HepG2 (cell line): ENCODE measurements around the gene DCTN1. TPM values are rescaled to one million over a fixed set of nuclear protein-coding genes. Genes with fewer than 3 reads are reported as not detected.
A peak's percentile ranks its signal among the peaks of the same experiment; 100 is the strongest.

Source experiments
- ARID5B ChIP-seq: IDR thresholded peaks from 2 replicates; pipeline ENCODE4 v1.4.0; 2020; ENCODE audit warnings: mild to moderate bottlenecking, missing genetic modification reagents
- CEBPB ChIP-seq: IDR thresholded peaks from 2 replicates; pipeline ENCODE4 v1.6.1; 2011; ENCODE audit warnings: low read depth, low read length, improper control_type of control experiment, borderline replicate concordance
- E2F2 ChIP-seq: sonication (generic); formaldehyde crosslinking; IDR thresholded peaks from 2 replicates; pipeline ENCODE4 v1.4.0; 2020; ENCODE audit warnings: missing genetic modification reagents, borderline replicate concordance
- IRX3 ChIP-seq: sonication (generic); formaldehyde crosslinking; IDR thresholded peaks from 2 replicates; pipeline ENCODE4 v1.8.1; 2023; ENCODE audit warnings: mild to moderate bottlenecking, low read depth, missing genetic modification reagents, borderline replicate concordance
- KDM1A ChIP-seq: IDR thresholded peaks from 2 replicates; pipeline ENCODE4 v1.6.1; 2016; ENCODE audit warnings: missing compliant biosample characterization
- MATR3 ChIP-seq: sonication (generic); formaldehyde crosslinking; IDR thresholded peaks from 2 replicates; pipeline ENCODE4 v1.4.0; 2020; ENCODE audit warnings: missing genetic modification reagents
- MTERF4 ChIP-seq: sonication (generic); formaldehyde crosslinking; IDR thresholded peaks from 2 replicates; pipeline ENCODE4 v1.8.0; 2023; ENCODE audit warnings: mild to moderate bottlenecking, missing genetic modification reagents
- SNAPC2 ChIP-seq: sonication (generic); formaldehyde crosslinking; IDR thresholded peaks from 2 replicates; pipeline ENCODE4 v1.8.1; 2022; ENCODE audit warnings: mild to moderate bottlenecking, missing genetic modification reagents
- SNAPC5 ChIP-seq: sonication (generic); formaldehyde crosslinking; IDR thresholded peaks from 2 replicates; pipeline ENCODE4 v1.8.1; 2023; ENCODE audit warnings: mild to moderate bottlenecking, missing genetic modification reagents, borderline replicate concordance
- SRSF1 ChIP-seq: fragments of 200-400 bp; formaldehyde crosslinking; optimal IDR thresholded peaks from 2 replicates; pipeline ENCODE3; 2017; ENCODE audit warnings: mild to moderate bottlenecking, low read depth, low read length, moderate library complexity
- TBX3 ChIP-seq: fragments of 450-650 bp; IDR thresholded peaks from 2 replicates; pipeline ENCODE4 v1.6.1; 2017; ENCODE audit warnings: antibody characterized with exemption, mild to moderate bottlenecking, inconsistent platforms, borderline replicate concordance
- TFE3 ChIP-seq: IDR thresholded peaks from 2 replicates; pipeline ENCODE4 v1.6.1; 2016
- WIZ ChIP-seq: sonication (generic); formaldehyde crosslinking; IDR thresholded peaks from 2 replicates; pipeline ENCODE4 v1.5.1; 2020; ENCODE audit warnings: mild to moderate bottlenecking, missing genetic modification reagents
- ZBTB25 ChIP-seq: IDR thresholded peaks from 2 replicates; pipeline ENCODE4 v1.6.1; 2018; ENCODE audit warnings: missing genetic modification reagents
- ZFP36L1 ChIP-seq: sonication (generic); formaldehyde crosslinking; IDR thresholded peaks from 2 replicates; pipeline ENCODE4 v1.8.0; 2022; ENCODE audit warnings: mild to moderate bottlenecking, missing genetic modification reagents, moderate library complexity
- ZNF382 ChIP-seq: sonication (generic); formaldehyde crosslinking; IDR thresholded peaks from 2 replicates; pipeline ENCODE4 v1.5.0; 2020; ENCODE audit warnings: missing genetic modification reagents, mild to moderate bottlenecking, borderline replicate concordance
- ZNF557 ChIP-seq: sonication (generic); formaldehyde crosslinking; IDR thresholded peaks from 2 replicates; pipeline ENCODE4 v1.4.0; 2020; ENCODE audit warnings: missing genetic modification reagents
- ZNF784 ChIP-seq: sonication (generic); formaldehyde crosslinking; IDR thresholded peaks from 2 replicates; pipeline ENCODE4 v1.5.1; 2020; ENCODE audit warnings: missing genetic modification reagents, mild to moderate bottlenecking, borderline replicate concordance
- polyA plus RNA-seq, 8 experiments: library from polyadenylated mRNA; depleted of rRNA in 3 of 8; stranded (reverse) in 7 of 8; unstranded in 1 of 8; fragments of >200 nt; fragmentation: Illumina TruSeq in 4 of 8; extraction: Trizol in 4 of 8; gene quantifications; 2 replicates each; pipeline versions ENCODE4 v1.2.1 to v1.2.3, GENCODE V29; 2011 to 2016; ENCODE audit warnings: low read depth in 4 of 8, missing spikeins in 1 of 8, mixed read lengths in 1 of 8; ENCODE audit not compliant: insufficient read depth in 1 of 8
- total RNA-seq, 5 experiments: library from RNA; depleted of rRNA; stranded (reverse); fragments of >200 nt; fragmentation: Illumina TruSeq; extraction: Trizol; gene quantifications; 2 replicates each; pipeline ENCODE4 v1.2.3, GENCODE V29; 2016; ENCODE audit warnings: low read depth in 1 of 5

DCTN1 gene
- total and polyA plus RNA-seq, 2 of the 13 experiments (the other 11 are each of a cell fraction or from before 2014, with no cell fraction given): 73.2 to 122 TPM

GRCh38 chr2:74391580-74392448 is 11.7 kb upstream of the DCTN1 start (continued):
- TF ChIP-seq MTERF4 (CRISPR knock-in tag) (no peak), SRSF1 (no peak), ZNF557 (CRISPR knock-in tag) (no peak), ZFP36L1 (no peak; the same call in 1 of the 2 replicates), E2F2 (0 out of 2 replicates have a peak, but pooled peaks have one; percentile 33), ZNF784 (0 out of 2 replicates have a peak, but pooled peaks have one; percentile 62), WIZ (CRISPR knock-in tag) (no peak), KDM1A (CRISPR knock-in tag) (no peak), MATR3 (CRISPR knock-in tag) (no peak), ZNF382 (CRISPR knock-in tag) (no peak), SNAPC5 (CRISPR knock-in tag) (0 out of 2 replicates have a peak, but pooled peaks have one; percentile 91), ARID5B (CRISPR knock-in tag) (no peak), IRX3 (CRISPR knock-in tag) (peak; percentile 81; the same call in 1 of the 2 replicates), TBX3 (peak; percentile 84; the same call in 1 of the 2 replicates), CEBPB (no peak), TFE3 (0 out of 2 replicates have a peak, but pooled peaks have one; percentile 36), ZBTB25 (CRISPR knock-in tag) (no peak; the same call in none of the 2 replicates), SNAPC2 (peak; percentile 89)
